GM18517 (cell line): ENCODE results near the gene CHD9.
A peak's percentile ranks its signal among the peaks of the same experiment; 100 is the strongest.

Experiments used
- ATAC-seq: cut with Tn5 transposase; IDR thresholded peaks from one replicate; pipeline ENCODE4 v1.9.1; 2021; ENCODE audit warnings: mild to moderate bottlenecking, moderate library complexity; ENCODE audit not compliant: unreplicated experiment

Gene CHD9

DNA sequence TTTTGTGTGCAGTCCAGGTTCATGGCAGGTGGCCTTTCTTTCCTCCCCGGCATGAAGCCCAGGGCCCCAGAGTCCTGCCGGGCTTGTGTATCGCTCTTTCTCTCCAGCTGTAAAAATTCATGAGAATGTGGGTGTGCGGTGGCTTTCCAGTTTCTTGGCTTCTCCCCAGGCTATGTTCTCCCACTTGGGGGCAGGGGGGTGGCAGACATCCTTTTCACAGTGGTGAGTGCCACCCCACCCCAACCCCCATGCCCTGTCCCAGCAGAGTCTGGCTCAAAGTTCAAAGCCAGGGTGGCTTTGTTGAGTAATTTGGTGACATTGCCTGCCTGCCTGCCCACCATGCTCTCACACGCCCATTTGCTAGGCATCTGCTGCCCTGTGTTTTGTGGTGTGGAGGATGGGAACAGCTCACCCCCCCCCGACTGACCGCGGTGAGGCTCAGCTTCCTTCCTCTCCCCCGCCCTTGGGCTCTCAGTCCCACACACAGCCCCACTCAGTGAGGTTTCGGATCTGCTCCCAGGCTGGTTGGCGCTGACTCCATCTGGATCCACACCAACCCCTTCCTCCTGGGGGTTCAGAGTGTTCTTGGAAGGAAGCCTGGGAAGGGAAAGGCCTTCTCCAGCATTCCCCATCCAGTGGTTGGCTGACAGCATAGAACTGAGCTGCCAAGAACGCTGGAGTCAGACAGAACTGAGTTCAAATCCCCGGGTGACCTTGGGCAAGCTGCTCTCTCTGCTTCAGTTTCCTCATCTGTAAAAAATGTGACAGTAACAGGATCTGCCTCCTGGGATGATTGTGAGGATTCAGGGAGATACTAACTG lies 36.0 kb downstream of the CHD9 start:
- peak; percentile 46 for ATAC-seq

- ATAC-seq: peak; percentile 59
Observed at GRCh38 chr16:53091466-53092211, 36.8 kb downstream of the CHD9 start.

DNA sequence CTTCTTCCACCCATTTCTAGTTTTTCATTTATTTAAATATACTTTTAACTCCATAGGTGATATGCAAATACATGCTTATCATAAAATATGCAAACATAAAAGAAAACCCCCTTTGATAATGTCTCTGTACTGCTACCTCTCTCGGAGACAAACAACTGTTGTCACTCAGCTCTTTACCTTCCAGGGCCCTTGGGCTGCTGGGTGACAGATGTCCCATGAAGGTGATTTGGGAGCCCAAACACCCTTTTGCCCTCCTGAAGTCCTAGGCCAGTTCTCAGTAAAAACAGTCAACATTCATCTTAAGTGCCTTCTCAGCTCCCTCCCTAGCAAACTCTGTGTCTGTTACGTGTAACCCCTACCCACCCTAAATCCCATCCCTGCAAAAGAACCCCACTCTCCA lies 37.5 kb downstream of the CHD9 start:
- ATAC-seq: no peak

GRCh38 chr16:53093162-53093744 lies 38.5 kb downstream of the CHD9 start:
- ATAC-seq: no peak

DNA sequence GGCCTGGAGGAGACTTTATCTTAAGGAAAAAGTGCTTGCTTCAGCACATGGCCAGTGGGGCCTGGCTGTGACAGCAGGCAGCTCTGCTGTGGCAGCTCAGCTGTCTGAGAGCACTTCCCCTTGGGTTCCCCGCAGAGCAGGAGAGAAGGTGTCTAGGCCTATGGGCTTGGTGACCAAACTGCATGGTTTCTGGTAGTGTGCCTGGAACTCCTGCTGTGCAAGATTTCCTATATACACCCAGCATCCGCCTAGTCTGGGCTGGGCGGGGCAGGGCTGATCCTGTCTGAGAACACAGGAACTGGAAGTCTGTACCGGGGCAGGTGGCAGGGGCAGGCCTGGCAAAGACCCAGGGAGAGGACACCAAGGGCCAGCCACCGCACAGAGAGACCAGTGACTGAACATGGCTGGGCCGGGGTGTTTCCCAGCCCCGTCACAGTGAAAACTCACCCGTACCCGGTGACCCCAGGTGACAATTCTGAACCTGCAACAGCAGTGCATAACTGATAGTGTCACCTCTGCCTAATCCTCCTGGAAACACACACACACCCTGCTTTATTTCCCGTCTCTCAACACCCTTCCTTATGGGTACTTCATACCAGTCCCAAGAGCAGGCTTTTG lies 39.3 kb downstream of the CHD9 start:
- ATAC-seq: peak; percentile 39

- no peak for ATAC-seq
Observed at GRCh38 chr16:53097190-53097589, 42.4 kb downstream of the CHD9 start.

GRCh38 chr16:53098526-53099317 lies 43.9 kb downstream of the CHD9 start:
- ATAC-seq: peak; percentile 68

DNA sequence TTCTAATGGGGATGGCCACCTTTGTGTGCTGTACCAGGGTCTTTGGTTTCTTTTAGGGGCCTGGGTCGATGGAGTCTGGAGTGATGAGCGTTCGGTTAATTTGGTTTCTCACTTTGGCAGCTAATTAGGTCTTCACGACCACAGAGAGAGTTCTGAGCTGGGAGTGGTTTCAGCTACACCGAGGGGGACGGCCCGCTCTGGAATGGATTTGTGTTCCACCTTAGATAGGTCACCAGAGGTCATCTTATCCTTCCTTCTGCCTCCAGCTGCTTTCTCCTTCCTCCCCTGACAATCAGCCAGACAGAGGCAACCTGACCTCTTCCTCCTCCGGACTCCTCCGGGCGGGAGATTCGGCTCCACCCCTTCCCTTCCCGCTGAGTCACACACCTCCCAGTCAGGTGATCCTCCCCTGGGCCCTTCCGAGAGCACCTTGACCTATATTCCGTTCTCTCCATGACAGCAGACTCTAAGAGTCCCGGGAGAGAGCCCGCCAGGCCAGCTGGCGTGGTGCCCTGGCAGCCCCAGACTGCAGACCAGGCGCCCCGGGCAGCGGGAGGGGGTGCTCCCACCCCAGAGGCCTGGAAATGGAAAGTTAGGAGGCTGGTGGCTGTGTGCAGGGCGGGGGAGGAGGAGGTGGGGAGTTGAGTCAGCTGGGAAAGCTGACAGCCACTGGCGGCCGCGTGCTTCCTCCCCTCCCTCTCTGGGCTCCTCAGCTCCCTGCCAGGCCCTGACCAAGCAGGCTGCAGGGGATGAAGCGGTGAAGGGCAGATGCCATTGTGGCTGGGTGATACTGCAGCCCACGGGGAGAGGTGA lies 44.7 kb downstream of the CHD9 start:
- peak; percentile 48 for ATAC-seq

DNA sequence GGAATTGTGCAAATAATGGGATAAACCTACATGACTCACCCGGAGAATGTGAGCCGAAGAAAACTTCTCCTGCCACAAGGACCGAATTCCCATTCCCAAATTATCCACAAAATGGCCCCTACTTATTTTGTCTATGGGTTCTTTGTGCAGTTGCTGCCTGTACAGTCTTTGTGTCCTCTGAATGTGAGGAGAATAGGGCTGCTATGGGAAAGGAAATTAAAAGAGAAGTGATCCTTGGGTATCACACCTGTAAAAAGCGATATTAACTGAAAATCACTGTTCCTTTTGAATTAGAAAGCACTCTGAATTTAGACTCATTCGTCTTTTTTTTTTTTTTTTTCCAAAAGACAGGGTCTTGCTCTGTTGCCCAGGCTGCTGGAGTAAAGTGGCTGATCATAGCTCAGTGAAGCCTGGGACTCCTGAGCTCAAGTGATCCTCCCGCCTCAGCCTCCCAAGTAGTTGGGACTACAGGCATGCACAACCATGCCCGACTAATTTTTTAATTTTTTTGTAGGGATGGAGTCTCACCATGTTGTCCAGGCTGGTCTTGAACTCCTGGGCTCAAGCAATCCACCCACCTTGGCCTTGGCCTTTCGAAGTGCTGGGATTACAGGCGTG lies 45.4 kb downstream of the CHD9 start:
- no peak for ATAC-seq

DNA sequence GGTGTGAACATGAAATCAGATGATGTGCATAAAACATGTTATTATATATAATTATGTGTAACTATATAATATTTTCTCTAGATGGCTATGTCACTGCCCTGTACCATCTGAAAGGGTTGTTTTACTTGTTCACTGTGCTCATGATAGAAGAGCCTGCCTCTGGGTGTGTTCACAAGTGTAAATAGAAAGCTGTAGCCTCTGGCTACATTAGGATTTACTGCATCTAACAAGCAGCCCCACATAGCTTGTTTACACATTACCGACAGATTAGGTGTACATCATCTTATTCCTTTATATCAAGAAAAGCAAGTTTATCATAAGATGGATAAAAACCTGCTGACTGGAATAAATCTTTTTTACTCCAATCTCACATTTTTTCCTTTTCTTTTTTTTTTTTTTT lies 46.1 kb downstream of the CHD9 start:
- ATAC-seq: no peak

GRCh38 chr16:53103811-53104210 lies 49.0 kb downstream of the CHD9 start:
- no peak for ATAC-seq

DNA sequence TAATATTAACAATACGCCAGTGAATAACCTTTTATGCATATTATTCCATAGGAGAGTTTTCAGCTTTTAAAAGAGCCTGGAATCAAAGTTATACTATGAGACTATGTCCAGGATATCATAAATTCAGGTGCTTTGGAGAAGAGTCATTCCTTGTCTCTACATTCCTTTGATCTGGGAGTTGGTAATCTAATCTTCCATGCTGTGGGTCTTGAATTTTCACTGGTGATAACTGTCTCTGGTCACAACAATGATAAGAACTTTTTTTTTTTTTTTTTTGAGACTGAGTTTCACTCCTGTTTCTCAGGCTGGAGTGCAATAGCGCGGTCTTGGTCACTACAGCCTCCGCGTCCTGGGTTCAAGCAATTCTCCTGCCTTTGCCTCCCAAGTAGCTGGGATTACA lies 50.8 kb downstream of the CHD9 start:
- no peak for ATAC-seq

DNA sequence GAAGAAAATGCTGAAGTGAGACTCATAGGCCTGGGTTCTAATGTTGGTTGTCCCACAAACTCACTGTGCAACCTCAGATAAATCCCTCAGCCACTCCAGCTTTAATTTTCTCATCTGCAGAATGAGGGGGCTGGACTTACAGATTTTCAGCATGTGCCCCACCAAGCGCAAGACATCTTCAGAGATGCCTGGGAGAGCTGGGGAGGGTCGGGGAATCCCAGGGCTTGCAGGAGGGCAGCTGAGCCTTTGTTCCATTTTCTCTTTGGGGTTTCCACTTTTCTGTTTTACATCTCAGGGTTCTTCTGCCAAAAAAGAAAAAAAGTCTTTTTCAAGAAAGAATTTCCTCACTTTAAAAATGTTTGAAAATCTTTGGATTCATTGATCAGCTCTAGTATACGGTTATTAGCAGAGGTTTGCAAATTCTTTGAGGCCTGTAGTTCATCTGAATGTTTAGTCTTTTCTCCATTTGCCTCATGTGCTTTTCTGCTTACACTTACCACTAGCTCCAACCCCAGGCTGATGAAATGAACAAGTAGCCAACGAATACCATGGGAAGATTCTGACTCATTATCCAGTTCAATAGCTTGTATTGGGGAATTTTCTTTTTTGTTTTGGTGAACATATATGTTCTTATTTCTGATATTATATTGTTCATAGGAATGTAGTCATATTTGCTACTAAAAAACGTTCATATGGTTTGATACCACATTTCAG lies 56.4 kb downstream of the CHD9 start:
- ATAC-seq: no peak

GRCh38 chr16:53112015-53112414 lies 57.2 kb downstream of the CHD9 start:
- ATAC-seq: no peak

DNA sequence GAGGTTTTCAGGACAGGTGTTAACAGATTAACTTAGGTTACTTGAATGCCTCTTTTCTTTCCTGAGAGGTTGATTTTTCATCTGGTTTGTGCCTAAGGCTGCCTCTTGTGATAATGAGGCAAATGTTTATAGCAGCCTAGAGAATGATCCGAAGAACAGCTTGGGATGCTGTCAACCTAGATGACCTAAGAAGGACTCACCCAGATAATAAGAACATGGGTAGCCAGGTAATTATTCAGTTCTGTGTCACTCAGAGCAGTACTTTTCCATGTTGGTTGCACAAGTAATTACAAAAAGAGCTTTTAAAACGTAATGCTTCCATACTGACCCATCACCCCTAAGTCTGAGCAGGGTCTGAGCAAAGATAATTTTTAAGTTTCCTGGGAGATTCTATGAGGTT lies 60.3 kb downstream of the CHD9 start:
- no peak for ATAC-seq

DNA sequence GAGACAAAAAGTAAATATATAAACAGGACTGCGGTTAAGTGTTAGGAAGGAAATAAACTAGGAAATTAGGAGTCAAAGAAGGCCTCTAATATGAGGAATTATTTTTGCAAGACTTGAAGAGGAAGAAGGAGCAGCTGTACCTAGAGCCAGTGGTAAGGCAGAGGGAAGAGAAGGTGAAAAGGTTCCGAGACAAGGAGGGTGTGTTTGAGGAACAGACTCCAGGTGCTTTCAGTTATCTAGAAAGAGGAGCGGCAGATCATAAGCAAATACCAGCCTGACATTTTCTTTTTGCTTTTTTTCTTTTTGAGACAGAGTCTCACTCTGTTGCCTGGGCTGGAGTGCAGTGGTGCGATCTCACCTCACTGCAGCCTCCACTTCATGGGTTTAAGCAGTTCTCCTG lies 61.0 kb downstream of the CHD9 start:
- no peak for ATAC-seq

- no peak for ATAC-seq
Observed at GRCh38 chr16:53121043-53121620, 66.3 kb downstream of the CHD9 start.

GRCh38 chr16:53121661-53122060 lies 66.9 kb downstream of the CHD9 start:
- ATAC-seq: no peak
